NCI-H146 treated with DMSO at 0.1 percent for 48 hours (cell line): ENCODE results near the gene OSBPL2.

Experiments
- DNase-seq: peaks from one replicate; lab custom pipeline; 2025; ENCODE audit not compliant: unreplicated experiment; lab: John Stamatoyannopoulos, UW

The OSBPL2 gene

DNA sequence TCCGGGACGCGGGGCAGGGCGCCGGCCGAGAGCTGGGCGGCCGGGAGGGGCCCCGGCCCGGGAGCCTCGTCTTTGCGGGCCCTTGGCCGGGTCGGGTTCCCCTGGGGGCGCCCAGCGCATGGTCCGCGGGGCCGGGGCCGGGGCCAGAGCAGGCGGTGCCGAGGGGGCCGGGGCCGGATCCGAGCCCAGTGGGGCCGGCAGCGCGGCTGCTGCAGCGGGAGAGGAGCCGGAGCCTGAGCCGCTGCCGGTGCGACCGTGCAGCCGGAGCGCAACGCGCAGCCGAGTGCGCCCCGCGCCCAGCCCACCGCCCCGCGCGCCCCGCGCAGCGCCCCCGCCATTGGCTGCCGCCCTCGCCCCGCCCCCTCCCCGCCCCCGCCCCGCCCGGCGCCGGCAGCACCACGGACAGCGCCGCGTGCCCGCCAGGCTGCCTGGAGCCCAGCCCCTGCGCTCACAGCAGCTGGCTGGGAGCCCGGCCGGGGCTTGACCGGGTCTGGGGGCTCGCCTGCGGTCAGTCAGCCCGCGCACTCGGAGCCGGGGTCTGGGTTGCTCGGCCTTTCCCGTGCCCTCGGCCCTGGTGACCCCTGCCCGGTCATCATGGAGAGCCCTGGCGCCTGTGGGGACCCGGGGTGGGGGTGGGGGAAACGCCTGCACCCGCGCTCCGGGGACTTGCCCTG is 18.2 kb upstream of the OSBPL2 start, which contains the start of gene HRH3:
TSS of gene HRH3 (minus strand) at position 287 of the 674 bp plus-strand sequence. CDS start 308 bp downstream, outside the sequence.
- peak; percentile 28 for DNase-seq

DNA sequence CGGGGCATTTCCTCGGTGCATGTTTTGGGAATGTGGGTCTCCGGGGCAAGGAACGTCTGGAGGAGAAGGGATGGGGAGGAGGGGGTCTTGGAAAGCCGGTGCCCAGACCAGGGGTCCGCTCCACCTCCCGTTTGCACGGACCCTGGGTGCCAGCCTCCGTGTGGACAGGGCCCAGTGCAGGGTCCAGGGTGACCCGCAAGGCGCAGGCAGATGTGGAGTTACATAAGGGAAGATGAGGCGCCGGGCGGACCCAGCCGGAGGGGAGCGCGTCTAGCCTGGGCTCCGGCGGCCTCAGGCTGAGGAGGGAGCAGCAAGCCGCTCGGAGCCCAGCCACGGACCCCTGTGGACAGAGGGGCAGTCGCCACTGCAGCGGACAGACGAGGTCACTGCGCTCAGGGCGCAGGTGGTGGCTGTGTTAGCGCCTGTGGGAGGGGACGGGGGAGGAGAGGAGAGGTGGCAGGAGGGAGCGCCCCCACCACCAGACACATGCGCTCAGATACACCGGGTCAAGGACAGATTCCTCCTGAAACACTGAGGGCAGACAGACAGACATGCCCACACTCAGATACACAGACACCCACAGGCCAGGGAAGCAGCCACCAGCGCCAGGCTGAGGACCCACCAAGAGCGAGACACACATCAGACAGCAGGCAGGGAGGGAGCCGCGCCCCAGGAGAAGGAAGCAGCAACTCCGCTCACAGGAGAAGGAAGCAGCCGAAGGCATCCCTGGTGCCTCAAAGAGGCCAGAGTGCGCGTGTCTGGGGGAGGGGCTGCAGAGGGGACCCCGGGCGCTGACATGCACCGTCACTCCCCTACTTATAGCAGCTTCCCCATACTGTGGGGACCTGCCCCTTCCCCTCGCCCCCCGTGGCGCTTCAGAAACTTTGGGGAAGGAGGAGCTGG is 17.4 kb upstream of the OSBPL2 start:
- peak; percentile 74 for DNase-seq

DNA sequence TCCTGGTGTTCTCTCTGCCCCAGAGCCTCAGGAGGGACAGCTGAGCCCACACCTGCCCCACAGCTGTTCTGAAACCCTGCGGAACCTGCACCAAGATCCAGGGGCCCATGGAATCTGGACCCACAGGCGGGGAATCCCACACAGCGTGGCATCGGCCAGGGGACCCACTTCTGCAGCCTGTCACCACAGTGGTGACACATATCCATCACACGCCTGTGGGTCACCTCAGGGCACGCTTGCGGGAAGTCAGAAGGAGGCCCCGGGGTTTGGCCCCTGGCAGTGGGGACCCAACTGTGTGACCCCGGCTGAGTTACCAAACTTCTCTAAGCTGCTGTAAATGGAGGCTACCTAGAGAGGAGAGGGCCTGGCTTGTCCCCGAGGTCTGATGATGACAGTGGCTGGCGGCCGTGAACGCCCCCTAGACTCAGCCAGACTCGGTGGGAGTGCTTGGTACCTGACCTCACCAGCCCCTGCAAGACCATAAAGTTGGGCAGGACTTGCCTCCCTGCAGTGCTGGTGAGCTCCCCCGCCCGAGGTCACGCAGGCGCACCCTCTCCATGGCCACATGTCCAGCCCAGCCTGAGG is 16.0 kb upstream of the OSBPL2 start:
- DNase-seq = no peak

DNA sequence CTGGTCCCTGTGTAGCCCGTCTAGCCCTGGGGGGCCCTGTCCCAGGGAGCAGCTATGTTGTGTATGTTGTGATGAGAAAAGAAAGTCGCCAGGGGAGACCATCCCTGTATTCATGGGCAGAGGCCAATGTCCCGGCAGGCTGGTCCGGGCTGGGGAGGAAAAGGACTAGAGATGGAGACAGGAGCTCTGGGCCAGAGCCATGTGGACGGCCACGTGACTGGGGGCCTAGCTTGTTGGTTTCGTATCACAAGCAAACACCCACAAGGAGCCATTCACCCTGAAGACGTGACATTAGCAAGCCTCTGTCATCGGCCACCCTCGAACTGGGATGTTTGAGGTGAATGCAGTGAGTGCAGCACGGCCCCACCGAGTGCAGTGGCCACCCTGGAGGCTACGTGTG is 15.3 kb upstream of the OSBPL2 start:
- DNase-seq = no peak

DNA sequence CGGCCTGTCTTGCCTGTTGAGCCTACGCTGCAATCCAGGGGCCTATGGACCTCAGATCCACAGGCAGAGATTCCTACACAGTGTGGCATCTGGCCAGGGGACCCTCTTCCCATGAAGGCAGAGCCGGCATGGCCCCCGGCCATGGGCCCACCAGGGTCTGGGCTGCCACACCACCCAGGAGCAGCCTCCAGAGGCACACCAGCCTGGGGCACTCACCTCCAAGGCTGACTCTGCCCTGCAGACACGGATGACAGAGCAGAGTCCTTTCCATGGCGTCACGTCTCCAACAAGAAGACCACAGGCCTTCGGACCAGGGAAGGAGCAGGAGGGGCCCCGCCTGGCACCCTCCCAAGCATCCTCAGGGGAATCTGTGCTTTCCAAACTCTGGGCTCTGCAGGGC is 14.8 kb upstream of the OSBPL2 start:
- DNase-seq = no peak

DNA sequence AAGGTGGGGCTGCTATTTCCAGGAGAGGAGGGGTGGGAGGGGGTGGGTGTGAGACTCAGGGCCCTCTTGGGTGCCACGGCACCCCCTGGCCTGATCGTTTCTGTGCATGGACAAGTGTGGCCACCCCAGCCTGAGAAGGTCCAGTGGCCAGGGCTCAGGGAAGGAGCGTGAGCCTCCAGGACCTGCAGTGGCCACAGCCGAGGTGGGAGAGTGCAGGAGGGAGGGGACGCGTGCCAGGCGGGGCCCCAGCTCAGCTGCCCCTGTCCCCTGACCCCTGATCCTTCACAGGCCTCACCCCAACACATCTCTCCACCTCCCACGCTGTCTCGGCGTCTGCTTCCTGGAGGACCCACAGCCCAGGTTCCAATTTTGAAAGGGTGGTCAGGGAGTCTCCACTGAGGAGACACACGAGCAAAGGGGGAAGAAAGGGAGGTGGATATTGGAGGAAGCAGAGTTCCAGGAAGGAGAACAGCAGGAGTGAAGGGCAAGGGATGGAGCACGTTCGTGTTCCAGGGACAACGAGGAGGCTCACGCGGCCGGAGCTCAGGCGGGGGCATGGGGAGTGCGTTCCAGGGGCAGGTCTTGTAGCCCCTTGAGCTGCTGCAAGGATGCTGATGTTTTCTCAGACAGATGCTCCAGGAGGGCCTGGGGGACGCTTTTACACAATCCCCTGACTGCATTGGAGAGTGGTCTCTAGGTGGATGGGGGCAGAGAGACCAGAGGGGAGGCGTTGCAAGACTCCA is 14.0 kb upstream of the OSBPL2 start:
- no peak for DNase-seq

DNA sequence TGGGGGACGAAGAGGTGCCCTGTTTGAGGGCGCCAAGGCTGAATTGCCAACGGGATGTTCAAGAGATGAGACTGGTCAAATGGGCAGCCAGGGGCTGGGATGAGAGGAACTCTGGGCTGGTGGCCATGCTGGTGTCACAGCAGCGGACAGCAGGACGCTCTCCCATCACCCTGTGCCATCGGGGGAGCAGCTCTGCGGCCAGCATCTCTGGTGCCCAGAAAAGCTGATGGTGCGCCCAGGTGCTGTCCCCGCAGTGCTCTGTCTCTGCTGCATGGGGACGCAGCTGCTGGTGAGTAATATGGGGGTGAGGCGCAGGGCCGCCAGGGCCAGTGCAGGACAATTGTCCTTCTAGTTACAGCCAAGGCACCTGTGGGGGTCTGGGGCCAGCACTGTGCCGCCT is 13.3 kb upstream of the OSBPL2 start:
- DNase-seq = no peak

DNA sequence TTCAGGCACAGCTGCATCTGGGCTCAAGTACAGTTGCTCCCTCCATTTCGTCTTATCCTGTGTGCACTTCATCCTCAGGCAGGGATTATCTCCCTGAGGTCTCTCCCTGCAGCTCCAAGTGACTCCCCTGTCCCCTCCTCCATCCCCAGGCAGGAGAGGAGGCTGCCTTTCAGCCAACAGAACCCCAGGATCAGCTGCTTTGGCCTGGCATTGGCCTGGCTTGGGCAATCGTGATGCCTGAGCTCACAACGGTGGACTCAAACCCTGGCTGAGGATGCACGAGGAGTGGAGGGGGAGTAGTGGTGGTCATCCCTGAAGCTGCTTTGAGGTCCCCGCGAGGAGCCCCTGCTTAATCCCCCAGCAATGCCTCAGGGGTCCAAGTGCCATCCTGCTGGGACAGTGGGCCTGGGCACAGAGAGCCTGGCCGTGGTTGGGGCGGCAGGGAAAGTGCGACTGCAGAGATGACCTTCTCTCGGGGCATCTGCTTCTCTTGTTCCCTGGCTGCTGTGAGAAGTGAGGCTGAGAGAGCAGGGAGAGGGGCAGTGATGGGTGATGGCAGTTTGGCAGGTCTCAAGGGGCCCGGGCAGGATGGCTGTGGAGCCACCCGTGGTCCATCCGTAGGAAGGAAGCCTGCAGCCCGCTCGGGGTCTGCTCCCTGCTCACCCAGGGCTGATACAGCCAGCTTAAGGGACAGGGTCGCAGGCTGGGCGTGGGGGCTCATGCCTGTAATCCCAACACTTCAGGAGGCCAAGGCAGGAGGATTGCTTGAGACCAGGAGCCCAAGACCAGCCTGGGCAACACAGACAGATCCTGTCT is 12.3 kb upstream of the OSBPL2 start:
- no peak for DNase-seq

DNA sequence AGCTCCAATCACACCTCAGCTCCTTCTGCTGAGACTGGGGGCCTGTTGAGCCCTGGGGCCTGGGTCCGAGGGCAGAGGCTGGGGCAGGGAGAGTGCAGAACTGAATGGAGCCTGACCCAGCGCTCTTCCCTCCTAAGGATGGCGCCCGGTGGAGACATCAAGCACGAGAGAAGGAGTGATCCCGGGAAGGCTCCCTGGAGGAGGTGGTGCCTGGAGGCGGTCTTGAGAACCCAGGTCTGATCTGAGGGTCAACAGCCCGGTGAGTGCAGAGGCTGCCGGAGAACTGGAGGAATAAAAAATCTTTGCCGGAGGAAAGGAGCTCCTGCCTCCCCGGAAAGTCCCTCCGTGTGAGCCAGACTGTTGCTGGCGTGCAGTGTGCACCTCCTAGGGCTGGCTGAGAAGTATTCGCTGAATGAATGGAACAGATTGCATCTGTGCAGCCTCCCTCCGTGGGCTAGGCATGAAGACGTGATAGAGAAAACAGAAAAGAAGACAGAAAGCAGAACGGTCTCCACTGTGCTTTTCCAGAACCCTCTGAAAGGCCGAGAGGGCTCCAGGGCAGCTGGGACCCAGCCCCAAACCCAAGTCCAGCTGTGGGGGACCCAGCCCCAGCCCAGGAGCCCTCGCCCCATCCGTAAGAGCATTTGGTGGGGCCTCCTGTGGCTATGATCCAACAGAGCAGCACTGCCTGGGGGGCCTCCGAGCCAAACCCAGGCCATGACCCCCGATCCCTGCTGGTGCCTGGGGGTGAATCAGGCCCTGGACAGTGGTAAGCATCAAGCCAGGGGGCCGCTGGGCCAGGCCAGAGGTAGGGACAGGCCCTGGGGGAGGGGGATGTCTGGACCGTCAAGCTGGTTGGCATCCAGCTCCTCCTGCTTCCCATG is 11.4 kb upstream of the OSBPL2 start:
- DNase-seq = no peak

DNA sequence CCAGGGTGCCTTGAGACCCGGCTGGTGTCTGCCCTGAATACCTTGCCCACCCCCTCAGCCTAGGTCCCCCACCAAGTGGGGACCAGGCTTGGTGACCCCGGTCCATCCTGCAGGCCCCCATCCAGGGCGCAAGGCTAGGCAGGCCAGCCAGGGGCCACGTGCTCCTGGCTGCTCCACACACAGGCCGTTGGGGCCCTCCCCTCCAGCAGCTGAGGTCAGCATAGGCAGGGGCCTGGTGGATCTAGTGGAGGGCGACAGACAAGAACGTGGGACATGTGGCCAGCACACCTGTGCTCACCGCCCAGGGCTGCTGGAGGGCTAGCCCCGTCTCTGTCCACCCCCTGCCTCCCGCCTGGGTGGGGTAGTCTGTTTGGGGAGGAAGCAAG is 10.7 kb upstream of the OSBPL2 start:
- DNase-seq = no peak

DNA sequence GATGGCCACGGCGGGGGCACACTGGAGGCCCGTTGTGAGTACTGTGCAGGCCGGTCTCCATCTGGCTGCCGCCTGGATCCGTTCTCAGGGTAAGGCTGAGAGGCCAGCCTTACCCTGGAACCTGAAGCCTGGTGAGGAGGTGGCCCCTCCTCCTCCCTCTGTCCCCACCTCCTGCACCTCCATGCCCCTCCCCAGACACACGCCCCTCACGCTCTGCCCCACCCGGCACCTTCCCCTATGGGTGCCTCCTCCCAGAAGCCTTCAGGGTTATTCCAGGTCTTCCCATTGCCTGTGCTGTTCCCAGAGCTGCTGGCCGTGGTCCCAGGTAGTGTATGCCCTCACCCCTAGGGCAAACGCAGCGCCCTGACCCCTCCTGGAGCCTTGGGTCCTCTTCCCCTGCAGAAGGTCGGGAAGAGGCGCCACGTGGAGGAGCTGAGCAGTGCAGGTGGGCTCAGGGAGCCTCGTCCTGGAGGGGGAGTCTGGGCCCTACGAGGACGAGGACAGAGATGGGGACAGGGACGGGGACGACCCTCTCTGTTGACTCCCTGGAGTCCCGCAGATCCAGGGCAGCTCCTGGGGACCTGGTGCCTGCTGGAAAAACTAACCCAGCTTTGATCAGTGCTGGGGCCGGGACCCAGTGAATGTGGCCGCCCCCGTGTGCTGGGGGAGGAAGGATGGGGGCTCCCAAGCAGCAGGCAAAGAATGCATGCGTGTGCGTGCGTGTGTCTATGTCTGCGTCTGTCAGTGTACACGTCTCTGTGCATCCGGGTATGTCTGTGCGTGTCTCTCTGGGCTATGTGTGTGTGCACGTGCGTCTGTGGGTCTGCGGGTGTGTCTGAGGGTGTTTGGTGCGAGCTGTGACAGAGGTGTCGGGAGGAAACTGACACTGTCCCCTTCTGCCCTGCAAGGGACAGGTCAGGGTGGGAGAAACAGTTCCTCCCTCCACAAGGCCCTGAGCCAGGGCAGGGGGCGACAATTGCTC is 10.1 kb upstream of the OSBPL2 start:
- peak; percentile 13 for DNase-seq

DNA sequence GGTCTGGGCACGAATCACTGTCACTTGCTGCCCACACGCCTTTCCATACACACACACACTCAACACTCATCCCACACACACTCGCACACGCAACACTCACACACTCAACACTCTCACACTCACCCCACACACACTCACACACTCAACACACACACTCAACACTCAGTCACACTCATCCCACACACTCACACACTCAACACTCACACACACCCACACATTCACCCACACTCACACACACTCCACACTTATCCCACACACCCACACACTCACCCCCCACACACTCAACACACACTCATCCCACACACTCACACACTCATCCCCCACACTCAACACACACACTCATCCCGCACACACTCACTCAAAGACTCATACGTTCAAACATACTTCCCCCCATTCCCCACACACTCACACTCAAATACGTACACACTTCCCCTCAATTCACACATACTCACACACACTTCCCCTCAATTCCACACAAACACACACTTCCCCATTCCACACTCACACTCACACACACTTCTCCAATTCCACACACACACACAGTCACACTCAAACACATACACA is 9.3 kb upstream of the OSBPL2 start:
- no peak for DNase-seq

DNA sequence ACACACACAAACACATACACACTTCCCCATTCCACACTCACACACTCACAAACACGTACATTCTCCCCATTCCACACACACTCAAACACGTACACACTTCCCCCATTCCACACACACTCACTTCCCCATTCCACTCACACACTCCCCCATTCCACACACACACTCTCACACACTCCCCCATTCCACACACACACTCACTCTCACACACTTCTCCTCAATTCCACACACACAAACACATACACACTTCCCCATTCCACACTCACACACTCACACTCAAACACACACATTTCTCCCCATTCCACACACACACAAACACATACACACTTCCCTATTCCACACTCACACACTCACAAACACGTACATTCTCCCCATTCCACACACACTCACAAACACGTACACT is 8.7 kb upstream of the OSBPL2 start:
- no peak for DNase-seq

DNA sequence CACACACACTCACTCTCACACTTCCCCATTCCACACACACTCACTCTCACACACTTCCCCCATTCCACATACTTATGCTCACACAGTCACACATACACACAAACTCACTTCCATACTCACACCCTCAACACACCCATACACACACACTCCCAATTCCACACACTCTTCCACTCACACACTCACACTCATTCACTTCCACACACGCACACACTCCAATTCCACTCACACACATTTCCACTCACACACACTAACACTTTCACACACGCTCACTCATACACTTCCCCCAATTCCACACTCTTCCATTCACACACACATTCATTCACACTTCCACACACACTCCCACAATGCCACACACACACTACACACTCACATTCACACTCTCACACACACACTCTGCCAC is 8.0 kb upstream of the OSBPL2 start:
- DNase-seq = no peak

DNA sequence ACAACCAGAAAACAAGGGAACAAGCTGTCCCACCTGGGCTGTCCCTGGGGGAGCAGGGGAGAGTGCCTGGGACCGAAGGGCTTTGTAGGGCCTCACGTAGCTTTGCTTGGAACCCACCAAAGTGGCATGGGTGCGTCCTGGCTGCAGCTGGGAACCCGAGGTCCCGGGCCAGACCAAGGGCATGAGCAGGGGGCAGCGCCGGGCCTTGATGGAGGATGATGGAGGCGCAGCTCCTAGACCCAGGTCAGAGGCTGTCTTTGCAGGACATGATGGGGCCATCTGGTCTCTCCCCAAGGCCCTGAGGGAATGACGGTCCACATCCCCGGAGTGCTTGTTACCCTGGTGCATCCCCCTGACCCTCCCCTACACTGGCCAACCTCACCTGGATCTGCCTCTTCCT is 7.6 kb upstream of the OSBPL2 start:
- DNase-seq = no peak

DNA sequence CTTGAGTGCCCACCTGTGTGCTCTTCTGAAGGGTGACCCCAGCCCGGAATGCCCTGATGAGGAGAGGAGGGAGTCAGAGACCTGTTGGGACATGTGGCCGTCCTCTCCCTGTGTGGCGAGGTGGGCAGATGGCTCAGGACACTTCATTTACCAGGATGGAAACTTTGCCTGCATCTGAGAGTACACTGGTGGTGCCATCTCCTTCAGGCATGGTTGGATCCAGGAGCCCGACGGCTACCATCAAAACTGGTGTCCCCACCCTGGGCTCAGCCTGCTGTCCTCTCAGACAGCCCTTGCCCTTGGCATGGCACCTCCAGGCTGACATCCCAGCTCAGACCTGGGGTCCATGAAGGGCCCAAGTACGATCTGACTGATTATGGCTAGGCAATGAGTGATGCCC is 7.0 kb upstream of the OSBPL2 start:
- no peak for DNase-seq

DNA sequence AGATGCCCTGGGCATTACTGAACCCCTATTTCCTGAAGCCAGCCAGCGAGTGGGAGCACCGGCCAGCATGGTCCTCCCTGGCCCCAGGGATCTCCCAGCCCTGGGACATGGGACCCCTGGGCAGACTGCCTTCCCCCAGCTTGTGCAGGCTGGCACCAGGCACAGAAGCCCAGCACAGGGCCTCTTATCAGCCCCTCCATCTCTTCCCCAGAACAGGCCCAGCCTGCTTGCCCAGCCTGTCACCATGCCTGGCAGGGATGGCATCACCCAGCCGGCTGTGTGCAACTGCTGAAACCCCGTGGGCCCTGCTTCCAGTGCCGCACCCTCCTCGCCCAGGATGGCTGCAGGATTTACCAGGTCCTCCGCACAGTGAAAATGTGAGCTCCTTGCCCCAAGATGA is 6.1 kb upstream of the OSBPL2 start:
- no peak for DNase-seq
